HG02943 (cell line): ENCODE measurements around the gene ONECUT3.
"Not testable (repeated sequence)": the region's sequence is repeated elsewhere in the genome, so short reads cannot be mapped to it uniquely, and the experiment has no call there.

Source experiments
- ATAC-seq: cut with Tn5 transposase; IDR thresholded peaks from one replicate; pipeline ENCODE4 v1.9.1; 2021; ENCODE audit warnings: mild to moderate bottlenecking, low read depth, moderate library complexity; ENCODE audit not compliant: unreplicated experiment

Gene ONECUT3

DNA sequence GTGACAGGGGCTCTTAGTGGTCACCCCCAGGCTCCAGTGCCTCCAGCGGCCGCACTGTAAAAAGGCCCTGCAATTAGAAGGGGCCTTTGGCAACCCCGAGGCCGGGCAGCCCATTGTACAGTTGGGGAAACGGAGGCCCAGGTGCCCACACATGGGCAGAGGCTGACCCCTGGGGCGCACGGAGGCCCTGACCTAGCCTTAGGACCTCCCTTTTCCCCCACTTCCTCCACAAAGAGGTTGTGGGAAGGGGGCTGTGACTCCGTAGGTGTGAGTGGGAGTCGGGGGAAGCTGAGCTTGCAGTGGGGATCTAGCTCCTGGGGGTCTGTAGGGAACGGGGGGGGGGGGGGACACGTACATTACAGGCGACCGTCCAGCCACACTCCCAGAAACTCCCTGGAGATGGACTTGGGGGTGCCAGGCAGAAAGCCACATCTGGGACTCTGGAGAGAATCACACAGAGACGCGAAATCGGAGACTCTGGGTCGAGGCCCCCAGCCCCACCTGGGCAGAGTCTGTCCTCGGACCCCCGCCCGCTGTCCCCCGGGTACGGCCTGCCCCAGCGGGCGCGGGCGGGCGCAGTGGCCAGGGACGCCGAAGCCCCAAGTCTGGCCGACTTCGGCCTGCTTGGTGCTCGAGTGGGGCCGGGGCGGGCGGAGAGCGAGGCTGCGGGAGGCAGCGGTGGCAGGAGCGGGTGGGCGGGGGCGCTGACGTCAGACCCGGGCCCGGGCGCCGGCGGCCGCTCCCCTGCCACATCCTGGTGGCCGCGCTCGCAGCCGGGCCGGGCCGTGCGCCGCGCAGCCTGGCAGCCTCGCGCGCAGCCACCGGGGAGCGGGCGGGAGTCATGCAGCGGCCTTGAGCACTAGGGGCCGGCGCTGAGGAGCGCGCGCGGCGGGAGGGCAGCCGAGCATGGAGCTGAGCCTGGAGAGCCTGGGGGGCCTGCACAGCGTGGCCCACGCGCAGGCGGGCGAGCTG is at the start of gene ONECUT3:
Gene ONECUT3, plus strand, starts transcription at position 750 of the 972 bp plus-strand sequence. Its CDS starts 157 bp downstream, at position 907.
- no peak for ATAC-seq

DNA sequence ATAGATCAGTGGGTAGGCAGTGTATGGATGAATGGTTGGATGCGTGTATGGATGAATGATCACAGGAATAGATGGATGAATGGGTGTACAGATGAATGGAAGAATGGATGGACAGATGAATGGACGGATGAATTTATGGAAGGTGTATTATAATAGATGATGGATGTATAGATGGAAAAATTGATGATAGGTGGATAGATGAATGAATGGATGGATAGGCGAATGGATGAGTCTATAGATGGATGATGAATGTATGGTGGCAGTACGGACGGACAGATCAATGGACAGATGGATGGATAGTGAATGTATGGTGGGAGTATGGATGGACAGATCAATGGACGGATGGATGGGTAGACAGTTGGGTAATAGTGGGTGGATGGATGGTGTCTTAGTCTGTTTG is 49.0 kb upstream of the ONECUT3 start:
- no peak for ATAC-seq

DNA sequence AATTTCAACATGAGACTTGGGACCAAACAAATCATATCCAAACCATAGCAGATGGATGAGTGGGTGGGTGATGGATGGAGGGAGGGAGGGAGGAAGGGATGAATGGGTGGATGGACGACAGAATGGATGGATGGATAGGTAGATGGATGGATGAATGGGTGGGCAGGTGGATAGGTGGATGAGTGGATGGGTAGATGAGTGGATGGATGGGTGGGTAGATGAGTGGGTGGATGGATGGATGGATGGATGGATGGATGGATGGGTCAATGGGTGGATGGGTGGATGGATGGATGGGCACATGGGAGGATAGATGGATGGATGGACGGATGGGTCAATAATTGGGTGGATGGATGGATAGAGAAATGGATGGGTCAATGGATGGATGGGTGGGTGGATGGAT is 47.9 kb upstream of the ONECUT3 start:
- ATAC-seq = no peak

DNA sequence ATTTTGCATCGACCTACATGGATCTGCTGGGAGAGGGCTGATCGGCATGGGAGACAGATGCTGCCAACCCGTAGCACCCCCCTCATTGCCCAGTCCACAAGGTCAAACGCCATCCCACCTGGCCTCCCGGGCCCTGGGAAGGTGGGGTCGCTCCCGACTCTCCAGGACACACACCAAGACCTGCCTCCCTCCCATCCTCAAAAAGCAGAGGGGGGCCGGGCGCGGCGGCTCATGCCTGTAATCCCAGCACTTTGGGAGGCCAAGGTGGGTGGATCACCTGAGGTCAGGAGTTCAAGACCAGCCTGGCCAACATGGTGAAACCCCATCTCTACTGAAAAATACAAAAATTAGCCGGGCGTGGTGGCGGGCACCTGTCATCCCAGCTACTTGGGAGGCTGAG is 46.7 kb upstream of the ONECUT3 start:
- ATAC-seq = not testable (repeated sequence)

DNA sequence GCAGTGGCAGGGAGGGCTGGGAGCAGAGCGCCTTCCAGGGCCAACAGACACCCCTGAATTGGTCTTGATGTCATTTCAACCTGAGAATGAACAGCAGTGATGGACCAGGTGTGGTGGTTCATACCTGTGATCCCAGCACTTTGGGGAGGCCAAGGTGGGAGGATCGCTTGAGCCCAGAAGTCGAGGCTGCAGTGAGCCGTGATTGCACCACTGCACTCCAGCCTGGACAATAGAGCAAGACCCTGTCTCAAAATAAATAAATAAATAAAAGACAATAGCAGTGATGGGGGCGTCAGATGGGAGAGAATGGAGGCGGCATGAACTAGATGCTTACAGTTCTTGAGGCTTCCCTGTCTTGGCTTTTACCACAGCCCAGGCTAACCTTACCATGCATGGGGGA is 46.1 kb upstream of the ONECUT3 start:
- no peak for ATAC-seq

DNA sequence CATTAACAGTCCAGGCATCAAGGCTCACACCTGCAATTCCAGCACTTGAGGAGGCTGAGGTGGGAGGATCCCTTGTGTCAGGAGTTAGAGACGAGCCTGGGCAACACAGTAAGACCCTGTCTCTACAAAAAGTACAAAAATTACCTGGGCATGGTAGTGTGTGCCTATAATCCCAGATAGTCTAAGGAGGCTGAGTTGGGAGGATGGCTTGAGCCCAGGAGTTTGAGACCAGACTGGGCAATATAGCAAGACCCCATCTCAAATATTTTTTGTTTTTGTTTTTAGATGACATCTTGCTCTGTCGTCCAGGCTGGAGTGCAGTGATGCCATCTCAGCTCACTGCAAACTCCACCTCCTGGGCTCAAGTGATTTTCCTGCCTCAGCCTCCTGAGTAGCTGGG is 40.1 kb upstream of the ONECUT3 start:
- ATAC-seq = no peak

DNA sequence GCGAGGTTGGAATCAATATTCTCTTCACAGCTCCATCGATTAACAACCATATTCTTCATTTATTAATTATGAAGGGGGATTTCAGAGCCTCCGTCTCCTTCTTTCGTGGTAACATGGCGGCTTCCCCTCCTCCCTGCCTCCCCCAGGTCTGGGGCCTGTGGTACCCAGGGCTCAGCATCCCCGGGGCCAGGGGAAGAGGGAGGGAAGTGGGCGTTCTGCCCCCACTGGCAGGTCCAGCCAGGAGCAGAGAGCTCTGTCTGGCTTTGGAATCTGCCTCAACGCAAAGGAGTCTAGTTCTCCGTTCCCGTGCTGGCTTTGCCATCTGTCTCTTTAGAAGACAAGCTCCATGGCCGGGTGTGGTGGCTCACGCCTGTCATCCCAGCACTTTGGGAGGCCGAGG is 37.8 kb upstream of the ONECUT3 start:
- ATAC-seq = no peak

DNA sequence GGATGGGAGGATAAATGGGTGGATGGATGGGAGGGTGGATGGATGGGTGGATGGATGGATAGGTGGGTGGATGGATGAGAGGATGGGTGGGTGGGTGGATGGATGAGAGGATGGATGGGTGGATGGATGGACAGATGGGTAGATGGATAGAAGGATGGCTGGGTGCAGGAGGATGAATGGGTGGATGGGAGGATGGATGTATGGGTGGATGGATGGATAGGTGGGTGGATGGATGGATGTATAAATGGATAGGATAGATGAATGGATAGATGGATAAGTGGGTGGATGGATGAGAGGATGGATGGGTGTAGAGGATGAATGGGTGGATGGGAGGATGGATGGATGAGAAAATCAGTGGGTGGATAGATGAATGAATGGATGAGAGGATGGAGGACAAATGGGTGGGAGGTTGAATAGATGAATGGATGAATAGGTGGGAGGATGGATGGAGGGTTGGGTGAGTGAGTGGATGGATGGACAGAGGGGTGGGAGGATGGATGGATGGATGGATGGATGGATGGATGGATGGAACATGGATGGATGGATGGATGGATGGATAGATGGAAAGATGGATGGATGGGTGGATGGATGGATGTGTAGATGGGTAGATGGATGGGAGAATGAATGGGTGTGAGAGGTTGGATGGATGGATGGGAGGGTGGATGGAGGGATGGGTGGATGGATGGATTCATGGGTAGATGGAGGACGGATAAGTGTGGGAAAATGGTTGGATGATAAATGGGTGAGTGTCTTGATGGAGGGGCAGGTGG is 35.9 kb upstream of the ONECUT3 start:
- no peak for ATAC-seq

DNA sequence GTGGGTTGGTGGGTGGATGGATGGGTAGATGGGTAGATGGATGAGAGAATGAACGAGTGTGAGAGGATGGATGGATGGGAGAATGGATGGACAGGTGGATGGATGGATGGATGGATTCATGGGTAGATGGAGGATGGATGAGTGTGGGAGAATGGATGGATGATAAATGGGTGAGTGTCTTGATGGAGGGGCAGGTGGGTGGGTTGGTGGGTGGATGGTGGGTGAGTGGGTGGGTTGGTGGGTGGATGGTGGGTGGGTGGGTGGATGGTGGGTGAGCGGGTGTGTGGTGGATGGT is 35.4 kb upstream of the ONECUT3 start:
- ATAC-seq = no peak

DNA sequence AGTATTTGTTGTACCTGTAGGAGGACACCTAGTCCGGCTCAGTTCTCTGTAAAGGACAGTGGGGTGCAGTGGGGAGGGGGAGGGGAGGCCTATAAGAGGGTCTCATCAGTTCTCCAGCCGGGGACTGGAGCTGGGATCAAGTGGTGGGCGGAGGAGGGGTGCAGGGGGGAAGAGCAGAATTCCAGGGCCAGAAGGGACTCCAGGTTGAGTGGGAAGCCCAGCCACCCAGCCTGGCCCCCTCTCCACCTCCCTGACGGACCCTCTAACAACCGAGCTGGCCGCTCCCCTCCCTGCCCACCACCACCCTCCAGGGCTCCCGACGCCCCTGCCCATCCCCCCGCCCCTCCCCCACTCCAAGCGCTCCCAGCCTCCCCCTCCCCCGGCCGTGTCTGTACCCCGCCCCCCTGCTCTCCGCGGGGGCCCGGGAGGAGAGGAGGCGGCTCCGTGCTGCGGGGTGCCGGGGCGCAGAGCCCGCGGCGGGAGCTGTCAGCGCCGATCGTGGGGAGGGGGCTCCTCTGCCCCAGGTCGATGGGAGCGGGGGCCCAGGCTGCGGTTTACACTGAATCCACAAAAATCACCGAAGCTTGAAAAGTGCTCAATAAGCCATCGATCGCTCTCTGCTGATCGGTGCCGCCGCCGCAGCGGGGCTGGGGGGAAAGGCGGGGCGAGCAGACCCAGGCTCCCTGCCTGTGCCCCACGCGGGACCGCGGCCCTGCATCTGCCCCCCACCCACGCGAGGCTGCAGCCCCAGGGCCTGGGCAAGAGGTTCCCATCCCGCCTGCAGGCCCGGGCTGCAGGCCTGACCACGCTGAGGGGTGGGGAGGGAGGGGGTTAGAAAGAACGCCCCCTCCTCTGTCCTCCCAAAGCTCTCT is 34.6 kb upstream of the ONECUT3 start:
- ATAC-seq = no peak

DNA sequence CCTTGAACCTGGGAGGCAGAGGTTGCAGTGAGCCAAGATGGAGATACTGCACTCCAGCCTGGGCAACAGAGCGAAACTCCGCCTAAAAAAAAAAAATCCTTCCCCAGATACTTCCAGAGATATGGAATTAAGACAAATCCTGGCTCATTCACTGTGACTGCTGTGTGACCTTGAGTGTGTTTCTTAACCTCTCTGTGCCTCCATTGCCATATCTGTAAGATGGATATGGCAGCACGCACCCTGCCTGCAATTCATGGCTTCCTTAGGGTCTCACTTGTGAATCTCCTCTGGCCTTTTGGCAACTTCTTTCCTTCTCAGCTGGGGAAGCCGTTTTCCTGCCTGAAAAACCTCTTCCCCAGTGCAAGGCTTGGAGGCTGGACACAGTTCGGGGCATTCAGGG is 33.8 kb upstream of the ONECUT3 start:
- no peak for ATAC-seq

DNA sequence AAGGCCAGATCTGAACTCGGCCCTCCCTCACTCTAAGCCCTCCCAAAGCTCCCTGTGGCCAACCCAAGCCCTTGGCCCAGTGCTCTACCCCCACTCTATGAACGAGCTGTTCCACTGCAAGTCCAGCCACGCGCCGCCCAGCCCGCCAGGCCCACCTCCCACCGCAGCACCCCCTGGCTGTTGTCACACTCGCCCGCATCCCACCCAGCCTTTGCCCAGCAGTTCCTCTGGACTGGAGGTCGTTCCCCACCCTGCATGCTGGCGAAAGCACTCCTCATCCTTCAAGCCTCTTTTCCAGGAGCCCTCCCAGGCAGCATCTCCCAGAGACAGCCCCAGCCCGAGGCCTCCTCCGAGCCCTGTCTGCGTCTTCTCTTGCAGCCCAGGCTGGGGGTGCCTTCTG is 33.1 kb upstream of the ONECUT3 start:
- no peak for ATAC-seq

DNA sequence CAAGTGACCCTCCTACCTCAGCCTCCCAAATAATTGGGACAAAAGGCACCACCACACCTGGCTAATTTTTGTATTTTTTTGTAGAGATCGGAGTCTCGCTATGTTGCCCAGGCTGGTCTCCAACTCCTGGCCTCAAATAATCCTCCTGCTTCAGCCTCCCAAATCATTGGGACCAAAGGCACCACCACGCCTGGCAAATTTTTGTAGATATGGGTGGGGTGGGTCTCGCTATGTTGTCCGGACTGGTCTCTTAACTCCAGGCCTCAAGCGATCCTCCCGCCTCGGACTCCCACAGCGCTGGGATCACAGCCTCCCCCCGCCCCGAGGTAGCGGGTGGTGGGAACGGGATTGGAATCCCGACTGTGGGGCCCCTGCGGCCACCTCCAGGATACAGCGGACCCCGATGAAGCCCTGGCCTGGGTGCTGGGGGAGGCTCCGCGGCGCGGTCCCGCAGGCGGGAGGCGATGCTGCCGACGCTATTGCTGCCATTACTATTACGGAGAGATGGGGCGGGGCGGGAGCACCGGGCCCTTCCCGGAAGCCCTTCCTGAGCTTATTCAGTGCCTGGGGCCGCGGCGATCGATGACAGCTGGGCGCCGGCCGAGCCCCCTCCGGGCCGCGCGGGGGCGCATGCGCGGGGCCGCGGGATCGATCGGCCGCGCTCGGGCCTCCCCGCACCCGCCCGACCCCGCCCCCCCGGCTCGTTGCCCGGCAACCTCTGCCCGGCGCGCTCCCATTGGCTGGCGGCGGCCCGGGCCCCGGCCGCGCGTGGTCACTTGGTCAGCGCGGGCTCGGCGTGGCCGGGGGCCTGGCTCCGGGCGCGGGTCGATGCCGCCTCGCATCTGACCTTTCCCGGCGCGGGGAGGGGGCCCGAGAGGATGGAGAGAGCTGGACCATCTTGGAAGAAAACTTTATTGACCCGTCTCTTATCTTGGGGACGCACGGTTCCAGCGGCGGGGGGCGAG is 27.9 kb upstream of the ONECUT3 start:
- no peak for ATAC-seq

DNA sequence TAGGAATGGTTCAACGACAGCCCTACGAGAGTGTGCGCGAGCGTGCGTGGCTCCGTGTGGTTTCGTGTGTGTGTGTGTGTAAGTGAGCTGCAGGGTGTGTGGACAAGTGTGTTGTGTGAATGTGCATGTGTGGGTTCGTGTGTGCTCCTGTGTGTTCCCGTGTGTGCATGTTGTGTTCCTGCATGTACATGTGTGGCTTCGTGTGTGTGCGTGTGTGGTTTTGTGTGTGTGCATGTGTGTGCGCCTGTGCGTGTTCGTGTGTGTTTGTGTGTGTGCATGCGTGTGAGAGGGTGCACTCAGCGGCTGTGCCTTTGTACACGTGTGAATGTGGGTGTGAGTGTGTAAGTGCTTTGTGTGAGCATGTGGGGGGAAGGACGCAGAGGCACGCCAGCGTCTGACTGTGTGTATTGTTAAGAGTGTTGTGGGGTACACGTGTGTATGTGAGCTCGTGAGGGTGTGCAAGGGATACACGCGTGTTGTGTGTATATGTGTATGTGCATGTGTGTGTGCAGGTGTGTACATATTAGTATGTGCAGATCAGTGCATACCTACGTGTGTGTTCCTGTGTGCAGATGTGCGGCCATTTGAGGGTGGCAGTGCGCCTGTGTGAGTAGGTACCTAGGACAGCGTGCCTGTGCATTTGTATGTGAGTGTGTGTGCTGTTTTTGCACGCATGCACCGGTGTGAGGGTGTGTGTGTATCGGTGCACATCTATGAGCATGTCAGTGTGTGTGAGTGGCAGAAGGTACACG is 24.3 kb upstream of the ONECUT3 start:
- ATAC-seq = no peak

DNA sequence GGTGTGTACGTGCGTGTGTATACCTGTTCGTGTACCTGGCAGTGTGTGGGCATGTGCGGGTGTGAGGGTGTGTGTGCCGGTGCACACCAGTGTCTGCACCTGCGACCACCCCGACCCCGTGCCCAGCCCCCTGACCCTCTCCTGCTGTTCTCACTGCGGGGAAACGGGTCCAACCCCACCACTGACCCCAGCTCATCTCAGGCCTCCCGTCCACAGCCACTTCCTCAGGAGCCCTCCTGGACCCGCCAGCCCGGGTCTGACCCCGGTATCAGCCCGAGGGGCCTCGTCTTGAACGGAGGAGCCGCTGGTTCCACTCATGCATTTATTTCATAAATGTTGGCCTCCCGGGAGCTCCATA is 23.8 kb upstream of the ONECUT3 start:
- no peak for ATAC-seq

DNA sequence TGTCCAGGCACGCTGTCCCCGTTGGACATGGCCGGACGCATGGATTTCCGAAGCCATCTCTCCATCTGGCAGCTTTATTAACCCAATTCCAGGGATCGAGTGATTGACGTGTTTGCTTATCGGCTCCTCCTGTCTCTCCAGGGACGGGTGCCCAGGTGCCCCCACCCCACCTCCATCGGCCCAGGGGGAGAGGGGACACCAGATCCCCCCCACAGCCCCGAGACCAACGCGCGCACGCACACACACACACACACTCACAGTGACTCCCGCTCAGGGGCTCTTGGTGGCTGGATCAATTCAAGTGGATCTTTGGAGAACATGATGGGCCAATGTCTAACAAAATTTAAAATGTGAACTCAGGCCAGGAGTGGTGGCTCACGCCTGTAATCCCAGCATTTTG is 23.1 kb upstream of the ONECUT3 start:
- ATAC-seq = no peak

DNA sequence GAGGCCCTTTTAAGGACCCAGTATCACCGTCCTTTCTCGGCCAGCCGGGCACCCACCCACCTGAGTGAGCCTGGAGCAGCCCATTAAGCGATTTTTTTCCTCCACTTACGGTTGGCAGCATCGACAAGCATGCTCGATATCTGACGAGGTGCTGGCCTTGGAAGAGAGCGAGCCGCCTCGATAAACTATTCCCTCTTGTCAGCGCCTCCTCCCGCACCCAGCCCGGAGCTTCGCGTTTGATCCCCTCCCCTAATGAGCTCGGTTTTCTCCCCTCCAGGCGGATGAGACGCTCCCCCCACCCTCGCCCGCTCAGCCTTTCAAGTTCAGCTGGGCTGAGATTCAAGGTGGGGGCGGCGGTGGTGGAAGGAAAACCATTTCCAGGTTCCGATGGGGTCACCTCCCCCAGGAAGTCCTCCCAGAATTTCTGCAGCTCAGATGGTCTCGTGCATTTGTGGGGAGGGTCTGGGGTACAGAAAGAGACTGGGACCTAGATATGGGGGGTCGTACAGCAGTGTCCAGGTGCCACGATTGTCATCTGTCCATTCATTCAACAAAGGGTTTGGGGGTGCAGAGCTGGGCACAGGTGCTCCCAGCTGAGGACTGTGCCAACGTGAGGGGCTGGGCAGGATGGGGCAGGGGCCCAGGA is 18.9 kb upstream of the ONECUT3 start:
- ATAC-seq = no peak

DNA sequence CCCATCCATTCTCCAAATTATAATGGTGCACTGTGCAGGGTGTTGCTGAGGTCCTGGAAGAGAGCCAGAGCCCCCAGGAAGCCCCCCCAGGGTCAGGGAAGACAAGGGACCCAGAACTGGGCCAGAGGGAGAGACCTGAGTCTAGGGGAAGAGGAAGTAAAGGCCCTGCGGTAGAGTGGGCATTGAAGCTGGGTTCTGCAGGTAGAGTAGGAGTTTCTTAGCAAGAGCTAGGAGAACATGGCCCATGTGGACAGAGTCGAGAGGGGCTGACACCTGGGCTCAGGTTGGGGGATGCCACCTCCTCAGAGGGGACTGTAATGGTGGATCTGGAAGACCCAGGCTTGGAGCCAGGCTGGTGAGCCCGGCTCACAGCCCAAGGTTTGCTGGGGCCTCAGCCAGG is 17.0 kb upstream of the ONECUT3 start:
- ATAC-seq = no peak

DNA sequence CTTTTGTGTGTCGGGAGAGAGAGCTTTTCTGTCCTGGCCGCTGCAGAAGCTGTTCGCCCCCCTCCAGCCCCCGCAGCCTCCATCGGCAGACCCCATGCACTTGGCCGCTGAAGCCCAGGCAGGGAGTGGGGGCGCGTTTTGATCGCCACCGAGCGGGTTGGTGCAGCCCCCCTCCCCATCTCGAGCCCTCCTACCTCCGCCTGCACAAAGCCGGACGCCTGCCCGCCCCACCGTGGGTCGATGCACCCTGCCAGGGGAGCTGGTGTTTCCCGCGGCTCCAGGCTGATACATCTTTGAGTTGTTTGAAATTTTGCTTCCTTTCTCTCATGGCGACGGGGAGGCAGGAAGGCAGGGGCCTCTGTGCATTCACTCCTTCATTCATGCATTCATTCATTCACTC is 16.4 kb upstream of the ONECUT3 start:
- ATAC-seq = no peak
